ENCODE data around the gene CLDN11.
A peak's percentile ranks its signal among the peaks of the same experiment; 100 is the strongest.

DNA sequence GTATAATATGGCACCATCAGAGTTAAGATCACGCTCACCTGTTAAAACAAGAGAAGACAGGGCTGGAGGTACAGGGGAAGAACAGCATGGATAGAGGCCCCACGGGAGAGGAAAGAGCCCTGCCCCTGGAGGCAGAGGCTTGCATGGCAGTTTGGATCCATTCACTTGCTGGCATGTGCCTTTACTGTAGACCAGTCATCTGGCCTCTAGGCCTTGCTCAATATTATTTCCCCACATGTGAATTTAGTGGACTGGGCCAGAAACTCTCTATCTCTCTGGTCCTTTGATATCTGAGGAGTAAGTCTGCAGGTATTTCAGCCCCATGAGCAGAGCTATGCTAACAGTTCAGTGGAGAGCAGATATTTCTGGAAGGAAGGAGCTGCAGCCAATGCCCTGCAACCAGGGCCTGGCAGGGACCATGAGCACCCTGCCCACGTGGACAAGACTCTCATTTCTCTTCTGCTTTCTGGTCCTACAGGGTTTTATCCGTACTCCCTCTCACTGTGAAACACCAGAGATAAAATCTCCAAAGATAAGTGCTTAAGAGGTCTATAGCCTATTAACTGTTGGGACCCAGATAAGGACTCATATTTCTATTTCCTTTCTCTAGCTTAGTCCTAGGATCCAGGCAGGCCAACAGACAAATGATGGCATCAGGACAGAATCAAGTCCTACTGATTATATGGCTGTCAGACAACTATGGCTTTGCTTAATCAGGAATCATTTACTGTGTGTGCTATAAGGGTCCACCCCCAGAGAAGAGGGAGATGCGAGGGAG, 65.0 kb downstream of the CLDN11 start:
- peak; percentile 32 for TF ChIP-seq CTCF (IDR thresholded peaks at IDR 0.05)
- no peak for TF ChIP-seq EZH2 (IDR thresholded peaks at IDR 0.05)
- TF ChIP-seq EZH2phosphoT487 (IDR thresholded peaks at IDR 0.05), result no peak
